ENCODE data around the gene LRRC47.

The LRRC47 gene

DNA sequence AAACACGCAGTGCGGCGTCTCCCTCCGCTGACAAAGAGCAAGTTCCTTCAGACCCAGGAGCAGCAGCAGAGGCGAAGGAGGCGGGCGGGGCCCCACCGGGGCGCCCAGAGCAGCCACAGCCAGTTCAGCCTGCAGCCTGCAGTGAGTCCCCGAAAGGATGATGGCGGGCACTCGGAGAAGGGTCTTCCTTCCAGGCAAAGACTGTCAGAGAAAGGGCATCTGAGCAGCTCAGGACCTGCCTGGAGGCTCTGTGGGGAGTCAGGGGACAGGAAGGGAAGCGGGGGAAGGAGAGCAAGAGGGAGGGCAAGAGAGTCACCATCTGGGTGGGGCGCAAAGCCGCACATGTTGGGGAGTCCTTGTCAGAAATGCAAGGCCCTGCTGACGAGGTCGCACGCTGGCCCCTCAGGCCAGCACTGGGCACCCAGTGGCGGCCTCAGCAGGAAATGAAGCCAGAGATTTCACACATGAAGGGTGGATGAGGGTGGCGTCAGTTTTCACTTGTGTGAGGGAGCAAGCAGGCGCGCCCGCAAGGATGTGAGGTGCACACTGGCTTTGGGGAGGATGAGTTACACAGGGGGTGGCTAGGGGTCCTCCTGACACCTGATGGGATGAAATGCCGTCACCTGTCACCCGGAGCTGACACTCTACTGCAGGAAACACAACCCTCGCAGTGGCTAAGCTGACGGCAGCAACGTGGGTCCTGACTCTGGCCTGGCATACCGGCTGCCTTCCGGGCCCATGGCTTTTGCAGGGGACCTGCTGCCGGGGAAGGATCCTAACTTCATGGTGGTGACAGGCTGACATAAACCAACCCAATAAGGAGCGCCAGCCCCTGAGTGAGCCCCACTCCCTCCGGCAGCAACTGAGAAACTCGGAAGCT lies 6.6 kb downstream of the LRRC47 start:
- Histone ChIP-seq H3K4me1 (ENCODE audit: control insufficient read depth in 1 of 2, insufficient read depth in 2 of 2, low read length in 2 of 2) (no peaks in the 10 kb centered on the region), H3K36me3 (ENCODE audit: control insufficient read depth in 1 of 2, insufficient read depth in 2 of 2, low read length in 2 of 2) (peaks cover 30 to 47% of the 10 kb centered on the region in 2 experiments), H3K4me2 (ENCODE audit: low read length) (no peak overlapping the region), H2AFZ (ENCODE audit: insufficient read depth, low read length, poor library complexity) (no peak overlapping the region), H4K12ac (ENCODE audit: low read depth, low read length) (no peak overlapping the region), H2AK5ac (ENCODE audit: low read length) (no peak overlapping the region), H2BK5ac (ENCODE audit: low read depth, low read length, poor library complexity) (no peak overlapping the region), H4K8ac (ENCODE audit: low read depth, low read length) (no peak overlapping the region), H2BK120ac (ENCODE audit: insufficient read depth, low read length, poor library complexity) (no peak overlapping the region), H3K18ac (ENCODE audit: low read length) (no peak overlapping the region), H4K91ac (ENCODE audit: low read depth, low read length) (no peak overlapping the region), H3K23ac (ENCODE audit: low read length) (no peak overlapping the region), H2BK12ac (ENCODE audit: low read length) (no peak overlapping the region), H3K79me1 (ENCODE audit: low read length) (no peaks in the 10 kb centered on the region), H3K27ac (ENCODE audit: low read depth, low read length) (no peak overlapping the region), H3K79me2 (ENCODE audit: control insufficient read depth, insufficient read depth, low read length, poor library complexity) (no peaks in the 10 kb centered on the region), H3K4me3 (ENCODE audit: low read depth, low read length) (no peak overlapping the region), H3K9ac (ENCODE audit: low read length) (no peak overlapping the region), H3K4ac (ENCODE audit: low read depth, low read length) (no peak overlapping the region), H3K27me3 (ENCODE audit: insufficient read depth, low read length) (no peaks in the 10 kb centered on the region), H3K14ac (ENCODE audit: low read length) (no peak overlapping the region), H3K9me3 (ENCODE audit: insufficient read depth, low read depth, low read length) (no peaks in the 10 kb centered on the region)
- WGBS (ENCODE audit: extremely low coverage, insufficient coverage, insufficient read length): no CpG with 5 or more reads among the region's 34 CpGs
- no peak for DNase-seq

DNA sequence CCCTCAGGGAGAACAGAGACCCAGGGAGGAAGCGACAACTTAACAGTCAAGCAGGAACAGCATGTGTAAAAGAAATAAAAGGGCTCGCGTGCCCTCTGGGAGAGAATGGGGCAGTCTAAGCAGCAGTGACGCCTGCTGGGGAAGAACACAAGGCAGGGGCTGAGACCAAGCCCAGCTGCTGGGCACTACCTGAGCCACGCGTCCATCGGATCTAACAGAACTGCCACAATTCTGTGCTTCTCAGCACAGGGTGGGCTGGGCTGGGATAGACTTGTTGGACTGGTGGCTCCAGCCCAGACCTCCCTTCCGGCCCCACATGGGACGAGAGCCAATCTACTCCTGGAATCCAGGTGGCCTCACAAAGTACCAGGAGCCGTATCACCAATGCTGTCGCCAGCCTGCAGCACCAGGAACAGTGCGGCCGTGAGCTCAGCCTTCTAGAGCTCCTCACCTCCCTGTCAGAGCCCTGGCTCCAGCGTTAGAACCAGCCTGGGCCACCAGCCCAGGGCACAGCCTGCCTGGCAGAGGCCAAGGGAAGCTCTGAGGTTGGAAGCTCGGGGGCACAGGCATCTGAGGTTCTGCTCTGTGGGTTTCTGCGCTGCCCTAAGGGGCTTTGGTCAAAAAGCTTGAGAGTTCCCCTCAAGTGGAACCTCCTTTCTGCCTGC lies 7.4 kb downstream of the LRRC47 start:
- Histone ChIP-seq H4K8ac (ENCODE audit: low read depth, low read length) (no peak overlapping the region), H3K4ac (ENCODE audit: low read depth, low read length) (no peak overlapping the region), H4K12ac (ENCODE audit: low read depth, low read length) (no peak overlapping the region), H3K79me1 (ENCODE audit: low read length) (no peaks in the 10 kb centered on the region), H3K9ac (ENCODE audit: low read length) (no peak overlapping the region), H3K27me3 (ENCODE audit: insufficient read depth, low read length) (no peaks in the 10 kb centered on the region), H3K4me2 (ENCODE audit: low read length) (no peak overlapping the region), H2BK5ac (ENCODE audit: low read depth, low read length, poor library complexity) (no peak overlapping the region), H3K4me1 (ENCODE audit: control insufficient read depth in 1 of 2, insufficient read depth in 2 of 2, low read length in 2 of 2) (no peaks in the 10 kb centered on the region), H3K9me3 (ENCODE audit: insufficient read depth, low read depth, low read length) (no peaks in the 10 kb centered on the region), H3K36me3 (ENCODE audit: control insufficient read depth in 1 of 2, insufficient read depth in 2 of 2, low read length in 2 of 2) (peaks cover 38 to 54% of the 10 kb centered on the region in 2 experiments), H2BK120ac (ENCODE audit: insufficient read depth, low read length, poor library complexity) (no peak overlapping the region), H3K4me3 (ENCODE audit: low read depth, low read length) (no peak overlapping the region), H3K18ac (ENCODE audit: low read length) (no peak overlapping the region), H2BK12ac (ENCODE audit: low read length) (no peak overlapping the region), H3K14ac (ENCODE audit: low read length) (no peak overlapping the region), H3K27ac (ENCODE audit: low read depth, low read length) (no peak overlapping the region), H3K23ac (ENCODE audit: low read length) (no peak overlapping the region), H3K79me2 (ENCODE audit: control insufficient read depth, insufficient read depth, low read length, poor library complexity) (no peaks in the 10 kb centered on the region), H4K91ac (ENCODE audit: low read depth, low read length) (no peak overlapping the region), H2AFZ (ENCODE audit: insufficient read depth, low read length, poor library complexity) (no peak overlapping the region), H2AK5ac (ENCODE audit: low read length) (no peak overlapping the region)
- no CpG with 5 or more reads among the region's 16 CpGs for WGBS (ENCODE audit: extremely low coverage, insufficient coverage, insufficient read length)
- no peak for DNase-seq

- H2BK5ac ChIP-seq (ENCODE audit: low read depth, low read length, poor library complexity): no peak overlapping the region
- H2BK120ac ChIP-seq (ENCODE audit: insufficient read depth, low read length, poor library complexity): no peak overlapping the region
- H3K14ac ChIP-seq (ENCODE audit: low read length): no peak overlapping the region
- H4K91ac ChIP-seq (ENCODE audit: low read depth, low read length): no peak overlapping the region
- DNase-seq: no peak
- H3K9me3 ChIP-seq (ENCODE audit: insufficient read depth, low read depth, low read length): no peaks in the 10 kb centered on the region
- no peaks in the 10 kb centered on the region for H3K4me1 ChIP-seq (ENCODE audit: control insufficient read depth in 1 of 2, insufficient read depth in 2 of 2, low read length in 2 of 2)
- H3K23ac ChIP-seq (ENCODE audit: low read length): no peak overlapping the region
- no peaks in the 10 kb centered on the region for H3K79me2 ChIP-seq (ENCODE audit: control insufficient read depth, insufficient read depth, low read length, poor library complexity)
- H3K36me3 ChIP-seq (ENCODE audit: control insufficient read depth in 1 of 2, insufficient read depth in 2 of 2, low read length in 2 of 2): peaks cover 44 to 62% of the 10 kb centered on the region in 2 experiments
- H3K4me2 ChIP-seq (ENCODE audit: low read length): no peak overlapping the region
- no peak overlapping the region for H3K27ac ChIP-seq (ENCODE audit: low read depth, low read length)
- H3K9ac ChIP-seq (ENCODE audit: low read length): no peak overlapping the region
- no peak overlapping the region for H2AK5ac ChIP-seq (ENCODE audit: low read length)
- H2BK12ac ChIP-seq (ENCODE audit: low read length): no peak overlapping the region
- no peaks in the 10 kb centered on the region for H3K27me3 ChIP-seq (ENCODE audit: insufficient read depth, low read length)
- H4K12ac ChIP-seq (ENCODE audit: low read depth, low read length): no peak overlapping the region
- no peak overlapping the region for H3K4me3 ChIP-seq (ENCODE audit: low read depth, low read length)
- H3K4ac ChIP-seq (ENCODE audit: low read depth, low read length): no peak overlapping the region
- H2AFZ ChIP-seq (ENCODE audit: insufficient read depth, low read length, poor library complexity): no peak overlapping the region
- no peaks in the 10 kb centered on the region for H3K79me1 ChIP-seq (ENCODE audit: low read length)
- no peak overlapping the region for H4K8ac ChIP-seq (ENCODE audit: low read depth, low read length)
- no CpG with 5 or more reads among the region's 26 CpGs for WGBS (ENCODE audit: extremely low coverage, insufficient coverage, insufficient read length)
- H3K18ac ChIP-seq (ENCODE audit: low read length): no peak overlapping the region
These were observed 8.3 kb downstream of the LRRC47 start for GRCh38 chr1:3787745-3788605.

GRCh38 chr1:3787349-3787715 lies 9.0 kb downstream of the LRRC47 start:
- Histone ChIP-seq H4K8ac (ENCODE audit: low read depth, low read length) (no peak overlapping the region), H2BK12ac (ENCODE audit: low read length) (no peak overlapping the region), H3K4me2 (ENCODE audit: low read length) (no peak overlapping the region), H4K12ac (ENCODE audit: low read depth, low read length) (no peak overlapping the region), H3K4me3 (ENCODE audit: low read depth, low read length) (no peak overlapping the region), H3K27ac (ENCODE audit: low read depth, low read length) (no peak overlapping the region), H3K14ac (ENCODE audit: low read length) (no peak overlapping the region), H3K4me1 (ENCODE audit: control insufficient read depth in 1 of 2, insufficient read depth in 2 of 2, low read length in 2 of 2) (no peaks in the 10 kb centered on the region), H4K91ac (ENCODE audit: low read depth, low read length) (no peak overlapping the region), H2AK5ac (ENCODE audit: low read length) (no peak overlapping the region), H3K9me3 (ENCODE audit: insufficient read depth, low read depth, low read length) (no peaks in the 10 kb centered on the region), H2BK120ac (ENCODE audit: insufficient read depth, low read length, poor library complexity) (no peak overlapping the region), H3K36me3 (ENCODE audit: control insufficient read depth in 1 of 2, insufficient read depth in 2 of 2, low read length in 2 of 2) (peaks cover 50 to 66% of the 10 kb centered on the region in 2 experiments), H2BK5ac (ENCODE audit: low read depth, low read length, poor library complexity) (no peak overlapping the region), H2AFZ (ENCODE audit: insufficient read depth, low read length, poor library complexity) (no peak overlapping the region), H3K27me3 (ENCODE audit: insufficient read depth, low read length) (no peaks in the 10 kb centered on the region), H3K23ac (ENCODE audit: low read length) (no peak overlapping the region), H3K4ac (ENCODE audit: low read depth, low read length) (no peak overlapping the region), H3K18ac (ENCODE audit: low read length) (no peak overlapping the region), H3K9ac (ENCODE audit: low read length) (no peak overlapping the region), H3K79me2 (ENCODE audit: control insufficient read depth, insufficient read depth, low read length, poor library complexity) (no peaks in the 10 kb centered on the region), H3K79me1 (ENCODE audit: low read length) (no peaks in the 10 kb centered on the region)
- WGBS (ENCODE audit: extremely low coverage, insufficient coverage, insufficient read length): no CpG with 5 or more reads among the region's 10 CpGs
- DNase-seq: no peak

All from trophoblast cell (in vitro differentiated cells and primary cell).